ENCODE data around the gene ESR2. TPM values are rescaled to one million over a fixed set of nuclear protein-coding genes. Genes with fewer than 3 reads are reported as not detected.
A peak's percentile ranks its signal among the peaks of the same experiment; 100 is the strongest.

Gene ESR2
- total RNA-seq, 1 experiment from 2014 or later: 0.47 TPM

DNA sequence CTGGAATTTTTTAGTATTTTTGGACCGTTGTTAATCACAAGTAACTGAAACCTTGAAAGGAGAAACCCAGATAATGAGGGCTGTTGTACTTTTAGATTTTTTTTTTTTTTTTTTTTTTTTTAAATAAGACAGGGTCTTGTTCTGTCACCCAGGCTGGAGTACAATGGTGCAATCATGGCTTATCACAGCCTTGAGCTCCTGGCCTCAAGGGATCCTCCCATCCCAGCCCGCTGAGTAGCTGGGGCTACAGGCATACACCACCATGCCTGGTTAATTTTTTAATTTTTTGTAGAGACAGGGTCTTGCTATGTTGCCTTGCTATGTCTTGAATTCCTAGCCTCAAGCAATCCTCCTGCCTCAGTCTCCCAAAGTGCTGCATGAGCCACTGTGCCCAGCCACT is 229.7 kb downstream of the ESR2 start:
- H3K27ac Mint-ChIP-seq (ENCODE audit: low read depth, unreplicated experiment): no peak overlapping the region
- H3K4me3 Mint-ChIP-seq (ENCODE audit: unreplicated experiment): no peak overlapping the region
- intact Hi-C loops (cut with micrococcal nuclease): no loop called here
- H3K27me3 Mint-ChIP-seq (ENCODE audit: insufficient read depth, unreplicated experiment): no peaks in the 10 kb centered on the region
- peaks cover 6% of the 10 kb centered on the region for H3K36me3 Mint-ChIP-seq (ENCODE audit: insufficient read depth, unreplicated experiment)
- CTCF ChIA-PET: interaction anchor here (0.6 kb wide), 1 partner anchor 11 kb away, joined by 4 read pairs; no protein-coding TSS in a partner anchor
- DNase-seq (ENCODE audit: unreplicated experiment): no peak
- no TSS peak for BruUV-seq (replicated peaks)
- H3K4me1 Mint-ChIP-seq (ENCODE audit: insufficient read depth, unreplicated experiment): peaks cover 17% of the 10 kb centered on the region
- POLR2A ChIA-PET: interaction anchor here (0.6 kb wide), 1 partner anchor 109 kb away, joined by 4 read pairs; no protein-coding TSS in a partner anchor
- TF ChIP-seq, protein P1, sequence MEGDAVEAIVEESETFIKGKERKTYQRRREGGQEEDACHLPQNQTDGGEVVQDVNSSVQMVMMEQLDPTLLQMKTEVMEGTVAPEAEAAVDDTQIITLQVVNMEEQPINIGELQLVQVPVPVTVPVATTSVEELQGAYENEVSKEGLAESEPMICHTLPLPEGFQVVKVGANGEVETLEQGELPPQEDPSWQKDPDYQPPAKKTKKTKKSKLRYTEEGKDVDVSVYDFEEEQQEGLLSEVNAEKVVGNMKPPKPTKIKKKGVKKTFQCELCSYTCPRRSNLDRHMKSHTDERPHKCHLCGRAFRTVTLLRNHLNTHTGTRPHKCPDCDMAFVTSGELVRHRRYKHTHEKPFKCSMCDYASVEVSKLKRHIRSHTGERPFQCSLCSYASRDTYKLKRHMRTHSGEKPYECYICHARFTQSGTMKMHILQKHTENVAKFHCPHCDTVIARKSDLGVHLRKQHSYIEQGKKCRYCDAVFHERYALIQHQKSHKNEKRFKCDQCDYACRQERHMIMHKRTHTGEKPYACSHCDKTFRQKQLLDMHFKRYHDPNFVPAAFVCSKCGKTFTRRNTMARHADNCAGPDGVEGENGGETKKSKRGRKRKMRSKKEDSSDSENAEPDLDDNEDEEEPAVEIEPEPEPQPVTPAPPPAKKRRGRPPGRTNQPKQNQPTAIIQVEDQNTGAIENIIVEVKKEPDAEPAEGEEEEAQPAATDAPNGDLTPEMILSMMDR (IDR thresholded peaks at IDR 0.05; ENCODE audit: unreplicated experiment): no peak
- H3K9me3 Mint-ChIP-seq (ENCODE audit: unreplicated experiment): no peaks in the 10 kb centered on the region

DNA sequence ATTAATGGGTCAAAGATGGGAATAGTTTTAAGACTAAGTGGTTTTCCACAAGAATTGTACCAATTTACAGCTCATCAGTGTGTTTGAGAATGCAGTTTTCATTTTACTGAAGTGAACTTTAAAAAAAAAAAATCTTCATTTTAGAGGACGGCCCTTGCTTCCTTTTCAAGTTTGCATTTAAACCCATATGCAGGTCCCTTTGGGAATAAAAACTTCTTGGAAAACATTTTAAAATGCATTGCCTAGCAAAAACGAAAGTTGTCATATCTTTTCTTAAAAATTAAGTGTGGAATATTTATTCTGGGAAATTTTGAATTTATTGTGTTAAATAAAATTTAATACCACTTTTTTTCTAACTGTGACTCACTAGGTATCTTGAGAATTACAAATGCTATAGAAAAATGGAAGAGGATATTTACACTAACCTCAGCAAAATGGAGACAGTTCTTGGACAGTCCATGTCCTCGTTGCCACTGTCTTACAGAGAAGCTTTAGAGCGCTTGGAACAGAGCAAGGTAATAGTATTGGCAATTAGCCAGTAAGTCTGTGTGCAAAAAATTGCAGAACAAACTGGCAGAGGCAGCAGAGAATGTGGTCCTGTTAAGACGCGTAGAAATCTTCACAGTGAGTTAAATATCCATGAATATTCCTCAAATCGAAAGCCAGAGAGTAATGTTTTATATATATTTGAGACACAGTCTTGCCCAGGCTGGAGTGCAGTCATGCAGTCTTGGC is 231.6 kb downstream of the ESR2 start:
- H3K9me3 Mint-ChIP-seq (ENCODE audit: unreplicated experiment): peaks cover 2% of the 10 kb centered on the region
- H3K27ac Mint-ChIP-seq (ENCODE audit: low read depth, unreplicated experiment): no peak overlapping the region
- ChIA-PET POLR2A (interaction anchor here (0.9 to 5.7 kb wide), 10 partner anchors 9 to 63 kb away, joined by 3 to 121 read pairs (median 10); no protein-coding TSS in a partner anchor), CTCF (interaction anchor here (0.6 to 1.6 kb wide), 3 partner anchors 20 to 173 kb away, joined by 3 to 6 read pairs (median 4); no protein-coding TSS in a partner anchor)
- H3K27me3 Mint-ChIP-seq (ENCODE audit: insufficient read depth, unreplicated experiment): no peaks in the 10 kb centered on the region
- intact Hi-C loops (cut with micrococcal nuclease): no loop called here
- BruUV-seq (replicated peaks): no TSS peak
- H3K4me1 Mint-ChIP-seq (ENCODE audit: insufficient read depth, unreplicated experiment): peaks cover 17% of the 10 kb centered on the region
- TF ChIP-seq, protein P1 (IDR thresholded peaks at IDR 0.05; ENCODE audit: unreplicated experiment): no peak
- peak; percentile 23 for DNase-seq (ENCODE audit: unreplicated experiment)
- H3K4me3 Mint-ChIP-seq (ENCODE audit: unreplicated experiment): no peak overlapping the region
- peaks cover 13% of the 10 kb centered on the region for H3K36me3 Mint-ChIP-seq (ENCODE audit: insufficient read depth, unreplicated experiment)

DNA sequence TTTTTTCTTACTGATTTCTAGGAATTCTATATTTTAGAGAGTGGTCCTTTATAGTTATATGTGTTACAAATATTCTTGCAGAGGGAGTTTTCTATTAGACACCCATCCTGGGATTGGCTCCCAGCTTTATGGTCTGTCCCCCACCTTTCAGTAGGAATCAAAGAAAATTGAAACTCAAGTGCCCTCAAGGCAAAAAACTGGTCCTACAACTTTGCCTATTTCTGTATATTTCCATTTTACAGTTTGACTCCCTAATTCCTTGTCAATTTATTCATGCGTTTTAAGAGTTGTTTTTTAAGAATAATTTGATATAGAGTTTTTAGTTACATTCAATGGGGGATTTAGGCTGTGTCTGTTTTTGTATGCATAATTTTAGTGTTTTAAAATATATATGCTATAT is 232.5 kb downstream of the ESR2 start:
- peaks cover 18% of the 10 kb centered on the region for H3K36me3 Mint-ChIP-seq (ENCODE audit: insufficient read depth, unreplicated experiment)
- BruUV-seq (replicated peaks): no TSS peak
- no peaks in the 10 kb centered on the region for H3K27me3 Mint-ChIP-seq (ENCODE audit: insufficient read depth, unreplicated experiment)
- peak overlapping the region; percentile 98 for H3K27ac Mint-ChIP-seq (ENCODE audit: low read depth, unreplicated experiment)
- TF ChIP-seq, protein P1 (IDR thresholded peaks at IDR 0.05; ENCODE audit: unreplicated experiment): no peak
- peaks cover 17% of the 10 kb centered on the region for H3K4me1 Mint-ChIP-seq (ENCODE audit: insufficient read depth, unreplicated experiment)
- ChIA-PET CTCF (interaction anchor here (0.9 to 2.1 kb wide), 8 partner anchors 9 to 242 kb away, joined by 3 to 21 read pairs (median 3); no protein-coding TSS in a partner anchor), POLR2A (interaction anchor here (0.5 to 5.7 kb wide), 9 partner anchors 9 to 192 kb away, joined by 3 to 121 read pairs (median 13); no protein-coding TSS in a partner anchor)
- H3K9me3 Mint-ChIP-seq (ENCODE audit: unreplicated experiment): peaks cover 7% of the 10 kb centered on the region
- no peak for DNase-seq (ENCODE audit: unreplicated experiment)
- H3K4me3 Mint-ChIP-seq (ENCODE audit: unreplicated experiment): no peak overlapping the region
- intact Hi-C loops (cut with micrococcal nuclease): loop anchor here (2.0 kb wide), 1 partner anchor 57 kb away; no protein-coding TSS in a partner anchor

DNA sequence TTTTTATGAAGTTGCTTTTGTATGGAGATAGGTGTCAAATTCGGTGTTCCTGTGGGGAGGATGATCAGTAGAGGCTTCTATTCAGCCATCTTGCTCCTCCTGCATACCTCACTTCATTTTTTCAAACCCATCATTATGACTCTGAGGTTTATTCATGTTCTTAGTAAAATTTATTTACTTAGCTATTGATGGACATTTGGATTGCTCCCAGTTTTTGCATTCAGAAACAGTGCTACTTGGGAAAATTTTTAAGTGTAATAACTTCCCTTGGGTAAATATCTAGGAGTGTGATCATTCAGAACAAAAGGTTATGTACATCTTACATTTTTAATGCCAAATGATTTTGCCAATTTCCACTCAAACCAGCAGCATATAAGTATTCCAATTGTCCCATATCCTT is 233.1 kb downstream of the ESR2 start:
- H3K36me3 Mint-ChIP-seq (ENCODE audit: insufficient read depth, unreplicated experiment): peaks cover 22% of the 10 kb centered on the region
- BruUV-seq (replicated peaks): no TSS peak
- intact Hi-C loops (cut with micrococcal nuclease): loop anchor here (2.0 kb wide), 1 partner anchor 58 kb away; no protein-coding TSS in a partner anchor
- DNase-seq (ENCODE audit: unreplicated experiment): no peak
- no peaks in the 10 kb centered on the region for H3K27me3 Mint-ChIP-seq (ENCODE audit: insufficient read depth, unreplicated experiment)
- POLR2A ChIA-PET: interaction anchor here (0.5 to 5.7 kb wide), 14 partner anchors 8 to 193 kb away, joined by 3 to 121 read pairs (median 7); no protein-coding TSS in a partner anchor
- peaks cover 17% of the 10 kb centered on the region for H3K4me1 Mint-ChIP-seq (ENCODE audit: insufficient read depth, unreplicated experiment)
- CTCF ChIA-PET: interaction anchor here (0.6 to 2.1 kb wide), 12 partner anchors 9 to 756 kb away, joined by 3 to 21 read pairs (median 4); no protein-coding TSS in a partner anchor
- H3K9me3 Mint-ChIP-seq (ENCODE audit: unreplicated experiment): peaks cover 7% of the 10 kb centered on the region
- H3K27ac Mint-ChIP-seq (ENCODE audit: low read depth, unreplicated experiment): peak overlapping the region; percentile 98
- TF ChIP-seq, protein P1 (IDR thresholded peaks at IDR 0.05; ENCODE audit: unreplicated experiment): no peak
- H3K4me3 Mint-ChIP-seq (ENCODE audit: unreplicated experiment): no peak overlapping the region
